Body of pancreas (tissue), 4 donors: ENCODE data around the gene RNF215.

Experiments used
- CTCF ChIP-seq, 7 experiments: fragments of 450-650 bp in 4 of 7; fragments of 200-600 bp in 3 of 7; sonication (generic) in 3 of 7; IDR thresholded peaks; one replicate each; pipeline ENCODE4 v1.5.1; 2016 to 2019; ENCODE audit warnings: antibody characterized with exemption in 7 of 7
- POLR2A ChIP-seq, 3 donors: fragments of 450-650 bp; IDR thresholded peaks; one replicate each; pipeline ENCODE4 v1.6.1; 2016; ENCODE audit warnings: antibody characterized with exemption in 3 of 3, mild to moderate bottlenecking in 2 of 3

- TF ChIP-seq CTCF (IDR thresholded peaks at IDR 0.05) = no peak
- TF ChIP-seq POLR2A (IDR thresholded peaks at IDR 0.05) = no peak
Observed at GRCh38 chr22:30434843-30435242, 47.6 kb upstream of the RNF215 start.
